ENCODE measurements around the gene PLVAP. TPM values are rescaled to one million over a fixed set of nuclear protein-coding genes. Genes with fewer than 3 reads are reported as not detected.

PLVAP gene
- total and polyA plus RNA-seq, 11 donors: 7.1 to 52.8 (median 24.5) TPM

GRCh38 chr19:17419154-17419620 lies 42.0 kb upstream of the PLVAP start:
- no peaks in the 10 kb centered on the region for H3K27me3 ChIP-seq
- 28 to 38% (median 33%) methylated on average over 8 of the region's 8 CpGs for WGBS, 4 donors
- intact Hi-C loops (cut with DNase I): loop anchor here in 1 of 10 donors (1.0 kb wide), 1 partner anchor 50 kb away; no protein-coding TSS in a partner anchor
- H3K27ac ChIP-seq: peak overlapping the region in 11 of 12 donors; percentile 61 to 90 (median 83)
- H3K36me3 ChIP-seq: peaks cover 0 to 13% (median 8%) of the 10 kb centered on the region in 9 donors
- ATAC-seq (no peak), DNase-seq (no peak)
- TF ChIP-seq POLR2A (IDR thresholded peaks at IDR 0.05) (no peak), CTCF (IDR thresholded peaks at IDR 0.05) (no peak)
- no peaks in the 10 kb centered on the region for H3K9me3 ChIP-seq
- H3K4me1 ChIP-seq: peaks cover 0 to 18% (median 9%) of the 10 kb centered on the region in 12 donors
- peak overlapping the region in 11 of 12 donors; percentile 14 to 98 (median 89) for H3K4me3 ChIP-seq

GRCh38 chr19:17418710-17419109 lies 41.6 kb upstream of the PLVAP start:
- peaks cover 0 to 22% (median 10%) of the 10 kb centered on the region in 12 donors for H3K4me1 ChIP-seq
- no peak for TF ChIP-seq POLR2A (IDR thresholded peaks at IDR 0.05)
- TF ChIP-seq CTCF (IDR thresholded peaks at IDR 0.05): no peak
- peak overlapping the region in 2 of 12 donors; percentile 89 to 97 for H3K4me3 ChIP-seq
- DNase-seq: no peak
- H3K27ac ChIP-seq: peak overlapping the region in 6 of 12 donors; percentile 77 to 90 (median 83)
- no peaks in the 10 kb centered on the region for H3K9me3 ChIP-seq
- 47 to 58% (median 51%) methylated on average over 3 of the region's 3 CpGs for WGBS, 4 donors
- H3K36me3 ChIP-seq: peaks cover 0 to 15% (median 7%) of the 10 kb centered on the region in 9 donors
- intact Hi-C loops (cut with DNase I): loop anchor here in 1 of 10 donors (1.0 kb wide), 1 partner anchor 51 kb away; no protein-coding TSS in a partner anchor
- no peaks in the 10 kb centered on the region for H3K27me3 ChIP-seq
- no peak for ATAC-seq

- ATAC-seq (no peak), DNase-seq (no peak)
- no peak overlapping the region for H3K27ac ChIP-seq
- peaks cover 0 to 17% (median 0%) of the 10 kb centered on the region in 9 donors for H3K36me3 ChIP-seq
- peaks cover 0 to 33% (median 10%) of the 10 kb centered on the region in 12 donors for H3K4me1 ChIP-seq
- 74 to 78% (median 76%) methylated on average over 6 of the region's 6 CpGs for WGBS, 4 donors
- TF ChIP-seq CTCF (IDR thresholded peaks at IDR 0.05) (no peak), POLR2A (IDR thresholded peaks at IDR 0.05) (no peak)
- intact Hi-C loops (cut with DNase I): no loop called here
- no peak overlapping the region for H3K4me3 ChIP-seq
- H3K27me3 ChIP-seq: no peaks in the 10 kb centered on the region
- H3K9me3 ChIP-seq: no peaks in the 10 kb centered on the region
Measured at GRCh38 chr19:17415121-17415520, 38.0 kb upstream of the PLVAP start.

- ATAC-seq: no peak
- intact Hi-C loops (cut with DNase I): no loop called here
- Histone ChIP-seq H3K9me3 (no peaks in the 10 kb centered on the region), H3K27me3 (no peaks in the 10 kb centered on the region), H3K4me3 (no peak overlapping the region), H3K4me1 (peaks cover 0 to 29% (median 6%) of the 10 kb centered on the region in 12 donors), H3K27ac (peak overlapping the region in 1 of 12 donors; percentile 50), H3K36me3 (peaks cover 0 to 17% (median 0%) of the 10 kb centered on the region in 9 donors)
- WGBS, 4 donors: 88 to 95% (median 92%) methylated on average over 8 of the region's 8 CpGs
- DNase-seq: no peak
- TF ChIP-seq POLR2A (IDR thresholded peaks at IDR 0.05) (no peak), CTCF (IDR thresholded peaks at IDR 0.05) (no peak)
Measured at GRCh38 chr19:17414097-17414496, 37.0 kb upstream of the PLVAP start.
